Urothelium cell line (cell line): Measurements from ENCODE around the gene ZNF300.
"Not testable (repeated sequence)": the region's sequence is repeated elsewhere in the genome, so short reads cannot be mapped to it uniquely, and the experiment has no call there.

ENCODE experiments used
- DNase-seq: peaks from one replicate; pipeline ENCODE4 v3.0.0; 2011; ENCODE audit warnings: low spot score, mixed read lengths
- FAIRE-seq: peaks from 2 replicates; lab custom pipeline; 2011; peaks lifted over from hg19 to GRCh38; lab: Jason Lieb, UNC

The ZNF300 gene

DNA sequence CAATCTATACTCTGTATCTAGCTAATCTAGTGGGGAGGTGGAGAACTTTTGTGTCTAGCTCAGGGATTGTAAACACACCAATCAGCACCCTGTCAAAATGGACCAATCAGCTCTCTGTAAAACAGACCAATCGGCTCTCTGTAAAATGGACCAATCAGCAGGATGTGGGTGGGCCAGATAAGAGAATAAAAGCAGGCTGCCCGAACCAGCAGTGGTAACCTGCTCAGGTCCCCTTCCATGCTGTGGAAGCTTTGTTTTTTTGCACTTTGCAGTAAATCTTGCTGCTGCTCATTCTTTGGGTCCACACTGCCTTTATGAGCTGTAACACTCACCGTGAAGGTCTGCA lies 58.5 kb downstream of the ZNF300 start, which contains the start of gene IRGM:
Gene IRGM (plus strand): TSS at position 214 of the 346 bp plus-strand sequence. CDS start 1,603 bp downstream, outside the sequence.
- not testable (repeated sequence) for DNase-seq, FAIRE-seq

GRCh38 chr5:150845185-150845859 lies 59.5 kb downstream of the ZNF300 start:
- DNase-seq, FAIRE-seq: not testable (repeated sequence)
